Stimulated activated effector memory CD8-positive, alpha-beta T cell treated with anti-CD3 and anti-CD28 coated beads, Interleukin-12 subunit alpha, Interleukin-12 subunit beta, amount 100 ng/mL, for 72 hours (primary cell): Measurements from ENCODE around the gene DCTN2.
"Not testable (repeated sequence)": the region's sequence is repeated elsewhere in the genome, so short reads cannot be mapped to it uniquely, and the experiment has no call there.

ENCODE experiments used
- ATAC-seq: fragments of 150-1000 bp; cut with Tn5 transposase; 2 replicates; pipeline ENCODE4 v1.10.0; 2021
- DNase-seq, 2 donors: peaks; one replicate each; pipeline ENCODE4 v3.0.0; 2021 to 2022; ENCODE audit warnings: low spot score in 2 of 2
- H3K27ac Mint-ChIP-seq: one replicate; pipeline ENCODE4 v1.8.0; 2022; ENCODE audit warnings: mild to moderate bottlenecking, mixed read lengths
- H3K36me3 Mint-ChIP-seq: one replicate; pipeline ENCODE4 v1.8.0; 2022; ENCODE audit warnings: mild to moderate bottlenecking, mixed read lengths
- H3K4me1 Mint-ChIP-seq: one replicate; pipeline ENCODE4 v1.8.0; 2022; ENCODE audit warnings: mixed read lengths
- H3K4me3 Mint-ChIP-seq: one replicate; pipeline ENCODE4 v1.8.0; 2022; ENCODE audit warnings: mild to moderate bottlenecking, mixed read lengths
- H3K9me3 Mint-ChIP-seq: one replicate; pipeline ENCODE4 v1.8.0; 2022; ENCODE audit warnings: mixed read lengths

The DCTN2 gene

GRCh38 chr12:57563358-57563757 lies 16.4 kb upstream of the DCTN2 start:
- H3K4me1 Mint-ChIP-seq = no peaks in the 10 kb centered on the region
- ATAC-seq = no peak

GRCh38 chr12:57561117-57561516 lies 14.1 kb upstream of the DCTN2 start:
- ATAC-seq, H3K4me3 Mint-ChIP-seq, H3K27ac Mint-ChIP-seq, H3K36me3 Mint-ChIP-seq, H3K9me3 Mint-ChIP-seq, DNase-seq, H3K4me1 Mint-ChIP-seq: not testable (repeated sequence)

More at GRCh38 chr12:57563358-57563757, 16.4 kb upstream of the DCTN2 start:
- DNase-seq = no peak
- H3K4me3 Mint-ChIP-seq = no peak overlapping the region
- H3K27ac Mint-ChIP-seq = no peak overlapping the region
- H3K36me3 Mint-ChIP-seq = no peaks in the 10 kb centered on the region
- no peaks in the 10 kb centered on the region for H3K9me3 Mint-ChIP-seq

DNA sequence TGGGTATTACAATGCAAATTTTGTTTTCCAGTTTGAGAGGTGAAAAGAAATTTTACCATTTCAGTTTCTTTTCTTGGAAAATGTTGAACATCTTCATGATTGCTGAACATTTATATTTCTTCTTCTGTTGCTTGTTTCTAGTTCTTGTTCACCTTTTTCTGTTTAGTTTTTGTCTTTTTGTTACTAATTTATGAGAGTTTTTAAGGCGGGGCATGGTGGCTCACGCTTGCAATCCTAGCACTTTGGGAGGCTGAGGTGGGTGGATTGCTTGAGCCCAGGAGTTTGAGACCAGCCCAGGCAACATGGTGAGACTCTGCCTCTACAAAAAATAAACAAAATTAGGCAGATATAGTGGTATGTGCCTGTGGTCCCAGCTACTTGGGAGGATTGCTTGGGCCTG lies 13.5 kb upstream of the DCTN2 start:
- Mint-ChIP-seq H3K9me3 (no peaks in the 10 kb centered on the region), H3K36me3 (no peaks in the 10 kb centered on the region), H3K4me1 (no peaks in the 10 kb centered on the region), H3K4me3 (no peak overlapping the region), H3K27ac (no peak overlapping the region)
- DNase-seq = no peak
- ATAC-seq = no peak

DNA sequence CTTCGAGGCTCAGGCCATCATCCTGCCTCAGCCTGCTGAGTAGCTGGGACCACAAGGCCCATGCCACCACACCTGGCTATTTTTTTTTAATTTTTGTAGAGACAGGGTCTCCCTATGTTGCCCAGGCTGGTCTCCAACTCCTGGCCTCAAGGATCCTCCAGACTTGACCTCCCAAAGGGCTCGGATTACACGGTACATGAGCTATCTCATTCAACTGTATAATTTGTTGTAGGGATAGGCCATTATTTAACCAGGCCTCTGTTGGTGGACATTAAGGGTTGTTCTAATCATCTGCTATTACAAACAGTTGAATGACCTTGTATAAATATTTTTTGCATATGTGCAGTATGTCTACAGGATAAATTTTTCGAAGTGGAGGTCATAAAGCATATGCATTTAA lies 11.9 kb upstream of the DCTN2 start:
- no peaks in the 10 kb centered on the region for H3K36me3 Mint-ChIP-seq
- no peak for ATAC-seq
- no peak overlapping the region for H3K4me3 Mint-ChIP-seq
- H3K4me1 Mint-ChIP-seq = no peaks in the 10 kb centered on the region
- DNase-seq = no peak
- H3K9me3 Mint-ChIP-seq = no peaks in the 10 kb centered on the region
- no peak overlapping the region for H3K27ac Mint-ChIP-seq

- no peaks in the 10 kb centered on the region for H3K9me3 Mint-ChIP-seq
- H3K36me3 Mint-ChIP-seq = no peaks in the 10 kb centered on the region
- no peak for ATAC-seq
- DNase-seq = no peak
- peaks cover 12% of the 10 kb centered on the region for H3K4me1 Mint-ChIP-seq
- H3K4me3 Mint-ChIP-seq = no peak overlapping the region
- no peak overlapping the region for H3K27ac Mint-ChIP-seq
Observed at GRCh38 chr12:57554897-57555296, 7.9 kb upstream of the DCTN2 start.

- ATAC-seq (no peak), DNase-seq (no peak)
- Mint-ChIP-seq H3K27ac (no peak overlapping the region), H3K4me1 (peaks cover 16% of the 10 kb centered on the region), H3K4me3 (no peak overlapping the region), H3K36me3 (no peaks in the 10 kb centered on the region), H3K9me3 (no peaks in the 10 kb centered on the region)
Observed at GRCh38 chr12:57554453-57554852, 7.5 kb upstream of the DCTN2 start.

GRCh38 chr12:57553343-57554202 lies 6.6 kb upstream of the DCTN2 start:
- Mint-ChIP-seq H3K9me3 (no peaks in the 10 kb centered on the region), H3K4me1 (peaks cover 21% of the 10 kb centered on the region), H3K4me3 (no peak overlapping the region), H3K27ac (no peak overlapping the region), H3K36me3 (no peaks in the 10 kb centered on the region)
- ATAC-seq (no peak), DNase-seq (no peak)

- H3K4me1 Mint-ChIP-seq = peaks cover 21% of the 10 kb centered on the region
- DNase-seq (no peak), ATAC-seq (no peak)
- no peak overlapping the region for H3K4me3 Mint-ChIP-seq
- H3K27ac Mint-ChIP-seq = no peak overlapping the region
- no peaks in the 10 kb centered on the region for H3K36me3 Mint-ChIP-seq
- no peaks in the 10 kb centered on the region for H3K9me3 Mint-ChIP-seq
Observed at GRCh38 chr12:57552835-57553313, 5.9 kb upstream of the DCTN2 start.

GRCh38 chr12:57552306-57552651 lies 5.3 kb upstream of the DCTN2 start:
- DNase-seq (no peak), ATAC-seq (no peak)
- Mint-ChIP-seq H3K4me1 (peaks cover 25% of the 10 kb centered on the region), H3K27ac (no peak overlapping the region), H3K36me3 (peaks cover 2% of the 10 kb centered on the region), H3K9me3 (no peaks in the 10 kb centered on the region), H3K4me3 (no peak overlapping the region)

DNA sequence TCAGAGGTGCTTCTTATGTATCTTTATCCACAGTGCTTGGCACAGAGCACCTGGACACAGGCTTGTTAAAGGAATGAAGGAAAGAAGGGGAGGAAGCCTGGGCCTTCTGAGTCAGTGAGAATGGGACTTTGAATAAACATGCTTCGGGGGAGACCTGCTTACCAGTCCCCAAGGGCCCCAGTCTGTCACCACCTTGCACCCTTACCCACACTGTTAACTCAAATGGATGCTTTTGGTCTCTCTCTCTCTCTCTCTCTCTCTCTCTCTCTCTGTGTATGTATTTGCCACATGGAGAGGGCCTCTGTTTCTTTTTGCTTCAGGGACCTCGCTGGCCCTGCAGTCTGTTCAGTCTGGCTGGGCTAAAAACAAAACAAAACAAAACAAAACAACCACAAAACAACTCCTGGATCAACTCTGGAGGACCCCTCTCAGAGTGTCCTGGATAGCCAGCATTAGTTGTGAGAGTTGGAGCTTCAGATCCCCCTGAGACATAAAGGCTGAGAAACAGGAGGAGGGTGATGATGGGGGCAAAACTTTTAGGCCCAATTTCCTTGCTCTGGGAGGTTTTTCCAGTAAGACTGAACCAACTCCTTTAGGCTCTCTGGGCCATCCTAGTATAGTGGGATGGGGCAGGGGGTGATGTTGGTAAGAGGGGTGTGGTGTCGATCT lies 4.8 kb upstream of the DCTN2 start:
- Mint-ChIP-seq H3K4me3 (no peak overlapping the region), H3K36me3 (peaks cover 6% of the 10 kb centered on the region), H3K9me3 (no peaks in the 10 kb centered on the region), H3K4me1 (peaks cover 27% of the 10 kb centered on the region), H3K27ac (no peak overlapping the region)
- no peak for DNase-seq
- no peak for ATAC-seq

GRCh38 chr12:57550641-57551549 lies 3.9 kb upstream of the DCTN2 start:
- peak overlapping the region; percentile 55 for H3K27ac Mint-ChIP-seq
- DNase-seq = no peak
- H3K4me1 Mint-ChIP-seq = peaks cover 34% of the 10 kb centered on the region
- peak overlapping the region; percentile 97 for H3K4me3 Mint-ChIP-seq
- peaks cover 14% of the 10 kb centered on the region for H3K36me3 Mint-ChIP-seq
- no peak for ATAC-seq
- no peaks in the 10 kb centered on the region for H3K9me3 Mint-ChIP-seq

DNA sequence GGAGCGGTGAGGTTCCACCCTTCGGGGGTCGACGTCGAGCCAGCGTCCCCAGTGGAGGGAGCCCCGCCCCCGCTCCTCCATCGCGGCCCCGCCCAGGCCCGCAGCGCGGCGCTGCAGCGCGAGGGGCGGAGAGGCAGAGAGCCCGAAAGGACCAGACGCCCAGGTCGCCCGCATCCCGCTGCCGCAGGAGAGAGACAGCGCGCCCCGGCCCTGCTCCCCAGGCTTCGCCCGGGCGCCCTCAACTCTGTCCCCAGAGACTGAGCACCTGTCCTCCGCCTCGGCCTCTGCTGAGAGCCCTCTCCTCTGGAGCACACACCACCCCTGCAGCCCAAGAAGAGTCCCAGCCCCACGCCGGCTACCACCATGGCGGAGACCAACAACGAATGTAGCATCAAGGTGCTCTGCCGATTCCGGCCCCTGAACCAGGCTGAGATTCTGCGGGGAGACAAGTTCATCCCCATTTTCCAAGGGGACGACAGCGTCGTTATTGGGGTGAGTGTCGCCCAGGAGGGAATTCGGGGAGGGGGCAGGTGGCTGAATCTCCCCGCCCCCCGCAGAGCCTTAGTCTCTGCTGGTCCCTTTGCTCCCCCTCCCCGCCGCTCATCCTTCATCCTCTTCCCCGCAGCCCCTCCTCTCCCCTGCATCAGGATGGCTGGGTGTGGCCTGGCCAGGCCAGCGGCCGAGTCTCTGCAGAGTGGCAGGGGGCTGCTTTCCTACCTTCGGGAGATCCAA lies 3.1 kb upstream of the DCTN2 start, which contains the start of gene KIF5A:
TSS of gene KIF5A (plus strand) at position 136 of the 732 bp plus-strand sequence. CDS start at position 364, 228 bp downstream.
- H3K36me3 Mint-ChIP-seq = peaks cover 16% of the 10 kb centered on the region
- H3K27ac Mint-ChIP-seq = peak within 1 kb of the TSS; percentile 55
- peak; percentile 70 for ATAC-seq
- H3K4me1 Mint-ChIP-seq = peaks cover 42% of the 10 kb centered on the region
- DNase-seq = peak; percentile 60 to 85
- peak within 1 kb of the TSS; percentile 97 for H3K4me3 Mint-ChIP-seq
- H3K9me3 Mint-ChIP-seq = no peaks in the 10 kb centered on the region

DNA sequence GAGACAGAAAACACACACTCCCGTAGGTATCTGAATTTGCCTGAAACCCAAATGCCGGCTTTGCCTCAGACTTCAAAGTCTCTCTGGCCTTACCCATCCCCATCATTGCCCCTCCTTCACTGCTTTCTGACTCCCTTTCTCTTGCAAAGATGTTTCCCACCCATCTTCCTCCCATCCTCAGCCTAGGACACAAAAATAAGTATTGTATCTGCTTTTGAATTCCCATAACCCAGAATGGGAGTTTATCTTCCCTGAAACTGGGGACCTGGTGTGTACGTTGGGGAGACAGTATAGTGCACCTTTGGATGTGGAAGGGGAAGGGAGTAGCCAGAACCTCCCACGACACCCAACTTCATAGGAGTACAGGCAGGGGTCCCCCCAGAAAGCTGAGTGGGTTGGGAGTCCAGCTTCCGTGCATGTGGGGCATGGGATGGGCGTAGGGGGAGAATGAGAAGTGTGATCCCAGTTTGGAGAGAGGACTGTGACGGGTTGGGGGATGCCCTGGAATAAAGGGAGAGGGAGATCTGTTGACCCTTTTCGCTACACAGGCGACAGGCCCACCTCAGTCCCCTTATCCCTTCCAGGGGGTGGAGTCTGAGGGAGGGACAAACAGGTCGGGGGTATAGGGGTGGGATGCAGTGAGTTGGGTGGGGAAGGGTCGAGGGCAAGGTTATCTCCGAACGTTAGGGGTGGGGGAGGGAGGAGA lies 2.4 kb upstream of the DCTN2 start:
- no peak for DNase-seq
- Mint-ChIP-seq H3K9me3 (no peaks in the 10 kb centered on the region), H3K4me3 (peak overlapping the region; percentile 97), H3K27ac (peak overlapping the region; percentile 55), H3K4me1 (peaks cover 47% of the 10 kb centered on the region), H3K36me3 (peaks cover 22% of the 10 kb centered on the region)
- ATAC-seq = peak; percentile 27

DNA sequence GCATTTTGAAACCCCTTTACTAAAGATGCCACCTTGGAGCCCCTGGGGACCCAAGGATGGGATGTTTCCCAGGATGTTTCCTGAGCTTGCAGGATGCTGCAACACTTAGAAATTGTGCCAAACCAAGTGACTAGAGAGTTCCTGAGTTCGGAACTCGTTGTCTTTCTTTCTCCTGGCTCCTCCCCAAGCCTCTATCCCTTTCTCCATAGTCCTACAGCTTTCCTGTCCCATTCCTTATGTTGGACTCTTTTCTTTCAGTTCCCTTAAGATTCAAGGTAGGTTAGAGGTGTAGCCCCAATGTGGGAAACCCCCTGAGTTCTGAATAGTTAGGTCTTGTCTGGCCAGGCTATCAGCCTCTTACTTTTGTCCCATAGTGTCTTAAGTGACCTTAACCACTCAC lies 1.5 kb upstream of the DCTN2 start:
- Mint-ChIP-seq H3K4me3 (peak overlapping the region; percentile 97), H3K27ac (no peak overlapping the region), H3K9me3 (no peaks in the 10 kb centered on the region), H3K36me3 (peaks cover 26% of the 10 kb centered on the region), H3K4me1 (peaks cover 53% of the 10 kb centered on the region)
- ATAC-seq (no peak), DNase-seq (no peak)
